HG03558 (cell line): Measurements from ENCODE around the gene LAMA2.

Source experiments
- ATAC-seq: cut with Tn5 transposase; IDR thresholded peaks from one replicate; pipeline ENCODE4 v1.9.1; 2021; ENCODE audit warnings: moderate number of reproducible peaks; ENCODE audit not compliant: unreplicated experiment; ENCODE audit errors: extremely low read depth

Gene LAMA2

DNA sequence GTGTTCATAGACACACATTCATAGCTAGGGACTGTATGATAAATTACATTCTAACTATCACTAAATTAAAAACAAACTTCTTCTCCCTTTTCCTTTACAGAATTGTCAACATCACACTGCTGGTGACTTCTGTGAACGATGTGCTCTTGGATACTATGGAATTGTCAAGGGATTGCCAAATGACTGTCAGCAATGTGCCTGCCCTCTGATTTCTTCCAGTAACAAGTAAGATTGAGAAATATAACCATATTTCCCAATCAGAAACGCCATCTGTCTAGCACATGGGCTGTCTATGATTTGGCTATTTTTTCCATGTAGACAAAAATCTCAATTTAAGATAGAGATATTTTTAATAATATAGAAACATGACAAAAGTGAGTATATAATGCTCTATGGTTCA lies 459.3 kb downstream of the LAMA2 start:
- ATAC-seq, result no peak

DNA sequence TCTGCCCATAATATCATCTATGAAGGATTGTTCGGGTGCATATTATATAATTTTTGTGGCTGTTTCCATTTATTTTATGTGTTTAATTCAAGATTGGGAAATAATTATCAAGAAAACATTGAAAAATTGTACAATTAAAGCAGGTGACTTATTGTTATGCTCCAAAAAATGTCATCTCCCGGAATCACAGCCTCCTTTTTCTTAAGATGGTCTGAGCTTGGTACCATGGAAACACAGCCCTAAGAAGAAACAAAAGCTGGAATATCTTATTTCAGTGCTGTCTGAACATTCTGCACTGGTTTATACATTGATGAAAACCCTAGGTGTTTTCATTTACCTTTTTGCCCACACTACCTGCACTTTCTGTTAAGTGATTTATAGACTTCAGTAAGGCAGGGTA lies 459.9 kb downstream of the LAMA2 start:
- ATAC-seq, result no peak

GRCh38 chr6:129344379-129344778 lies 461.4 kb downstream of the LAMA2 start:
- ATAC-seq, result no peak

DNA sequence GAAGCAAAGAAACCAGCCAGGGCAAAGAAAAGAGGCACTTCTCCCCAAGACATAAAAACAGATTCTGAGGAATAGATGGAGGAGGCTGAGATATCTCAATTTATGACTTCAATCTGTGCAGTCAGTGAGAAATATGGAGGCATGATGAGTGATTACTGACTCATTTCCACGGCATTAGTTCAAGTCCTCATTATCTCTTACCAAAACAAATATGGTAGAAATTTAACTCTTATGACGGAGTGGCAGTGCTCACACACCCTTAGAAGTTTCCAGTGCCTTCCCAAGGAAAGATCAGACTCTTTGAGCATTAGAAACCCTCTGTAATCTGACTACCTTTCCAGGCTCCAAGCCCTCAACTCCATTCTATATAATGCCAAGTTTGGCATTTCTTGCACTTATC lies 463.0 kb downstream of the LAMA2 start:
- no peak for ATAC-seq

DNA sequence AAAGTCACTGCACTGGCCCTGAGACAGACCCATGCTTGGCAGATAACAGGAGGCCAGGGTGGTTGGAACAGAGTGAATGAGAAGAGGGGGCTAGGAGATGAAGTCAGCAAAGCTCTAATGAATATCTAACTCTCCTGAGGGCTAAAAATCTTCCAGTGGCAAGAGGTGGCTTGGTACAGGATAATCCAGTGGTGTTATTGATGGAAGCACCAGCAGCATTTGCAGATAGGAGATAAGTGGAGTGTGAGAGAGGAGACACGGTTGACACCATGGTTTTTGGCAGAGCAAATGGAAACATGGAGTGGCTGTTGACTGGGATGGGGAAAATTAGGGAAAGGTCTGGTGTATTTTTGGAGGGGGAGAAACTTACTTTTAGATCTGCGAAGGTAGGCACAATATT lies 464.0 kb downstream of the LAMA2 start:
- no peak for ATAC-seq

DNA sequence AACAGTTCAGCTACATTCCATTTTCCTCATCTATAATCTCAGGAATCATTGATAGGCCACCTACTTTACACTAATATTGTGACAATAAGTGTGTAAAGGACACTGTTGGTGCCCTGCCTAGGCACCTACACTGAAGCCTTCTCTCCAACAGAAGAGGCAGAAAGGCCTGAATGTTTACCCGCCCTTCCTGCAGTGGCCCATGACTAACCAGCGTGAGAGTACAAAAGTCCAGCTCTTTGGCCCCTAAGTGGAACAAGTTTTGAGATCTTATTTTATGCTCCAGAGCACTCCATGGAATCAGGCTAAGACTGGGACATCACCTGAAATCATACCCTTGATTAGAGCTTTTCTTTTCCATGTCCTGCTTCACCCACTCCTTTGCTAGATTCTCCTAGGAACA lies 467.3 kb downstream of the LAMA2 start:
- no peak for ATAC-seq

GRCh38 chr6:129351807-129352206 lies 468.9 kb downstream of the LAMA2 start:
- ATAC-seq, result no peak

DNA sequence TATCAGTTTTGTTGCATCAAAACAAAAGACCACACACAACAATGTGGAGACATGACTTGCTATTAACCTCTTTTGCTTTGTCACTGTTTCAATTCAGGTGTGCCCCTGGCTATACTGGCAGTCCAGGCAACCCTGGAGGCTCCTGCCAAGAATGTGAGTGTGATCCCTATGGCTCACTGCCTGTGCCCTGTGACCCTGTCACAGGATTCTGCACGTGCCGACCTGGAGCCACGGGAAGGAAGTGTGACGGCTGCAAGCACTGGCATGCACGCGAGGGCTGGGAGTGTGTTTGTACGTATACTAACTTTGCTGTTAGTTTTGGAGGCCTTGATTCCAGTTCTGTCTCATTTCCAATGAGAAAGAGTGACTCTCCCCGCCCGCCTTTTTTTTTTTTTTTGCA lies 470.1 kb downstream of the LAMA2 start:
- no peak for ATAC-seq

DNA sequence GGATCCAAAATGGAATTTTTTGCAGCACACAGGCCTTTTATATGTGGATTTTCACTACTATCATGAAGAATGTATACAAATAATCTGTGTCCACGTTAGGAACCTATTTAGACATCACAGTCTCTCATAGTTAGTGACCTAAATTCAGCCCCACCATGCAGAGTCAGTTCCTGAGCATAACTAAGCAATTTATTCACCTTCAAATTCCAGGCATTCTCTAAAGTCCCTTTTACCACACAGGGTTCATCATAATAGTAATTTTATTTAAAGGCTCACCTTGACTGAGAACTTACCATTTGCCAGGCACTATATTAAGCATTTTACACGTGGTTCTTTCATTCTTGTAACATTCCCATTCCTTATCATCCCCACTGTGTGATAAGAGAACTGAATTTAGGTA lies 473.2 kb downstream of the LAMA2 start:
- no peak for ATAC-seq

DNA sequence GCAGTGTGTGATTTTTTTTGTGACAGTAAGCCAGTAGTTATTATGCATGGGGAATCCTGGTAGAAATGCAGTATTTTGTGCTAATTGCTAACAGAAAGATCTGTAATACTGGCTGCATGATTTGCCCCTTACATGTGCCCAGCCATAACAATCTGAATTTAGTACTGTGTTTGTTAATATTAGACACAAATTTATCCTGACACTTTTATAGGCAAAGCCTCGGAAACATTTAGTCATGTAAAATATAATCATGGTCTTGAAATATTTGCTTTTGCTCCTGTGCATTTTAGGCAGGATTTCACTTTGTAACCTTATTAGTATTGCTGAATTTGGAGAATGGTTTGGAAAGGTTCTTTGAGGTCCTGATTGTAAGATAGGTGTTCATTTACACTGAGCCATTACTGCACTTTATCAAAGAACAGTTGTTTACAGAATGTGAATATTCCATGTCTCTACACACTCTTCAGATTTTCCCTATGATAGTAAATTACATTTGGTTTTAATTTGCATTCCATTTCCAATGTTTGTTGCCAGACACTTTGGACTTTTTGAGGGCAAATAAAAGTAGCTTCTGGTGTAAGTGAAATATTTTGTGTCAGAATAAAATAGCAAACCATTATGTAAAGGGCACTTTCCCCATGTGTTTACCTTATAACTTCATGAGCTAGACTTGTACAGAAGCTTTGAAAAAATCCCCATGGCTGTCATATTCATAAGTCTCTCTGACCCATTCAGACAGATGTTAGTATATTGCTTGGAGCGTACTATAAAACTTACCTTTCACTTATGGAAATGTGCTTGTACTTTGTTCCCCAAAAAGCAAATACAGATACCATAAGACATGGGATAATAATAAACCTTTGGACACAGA lies 477.1 kb downstream of the LAMA2 start:
- ATAC-seq, result no peak

- no peak for ATAC-seq
These were observed 477.7 kb downstream of the LAMA2 start for GRCh38 chr6:129360682-129360955.

DNA sequence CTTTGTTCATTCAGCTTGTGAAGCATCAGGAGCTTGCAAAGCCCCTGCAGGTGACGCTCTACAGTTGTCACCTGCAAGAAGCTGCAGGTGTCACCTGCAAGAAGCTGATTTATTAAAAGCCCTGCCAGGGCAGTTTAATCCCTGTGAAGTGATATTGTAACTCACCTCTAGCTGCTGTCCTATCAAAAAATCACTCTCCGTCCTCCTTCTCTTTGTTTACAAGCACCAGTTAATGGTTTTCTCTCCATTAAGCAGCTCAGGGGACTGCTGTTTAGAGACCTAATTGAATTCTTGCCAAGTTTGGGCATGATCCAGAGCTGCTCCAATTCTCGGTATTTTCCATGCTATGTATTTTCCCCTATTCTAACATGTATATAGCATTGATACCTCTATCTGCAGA lies 481.1 kb downstream of the LAMA2 start:
- no peak for ATAC-seq

GRCh38 chr6:129364767-129365166 lies 481.8 kb downstream of the LAMA2 start:
- no peak for ATAC-seq

DNA sequence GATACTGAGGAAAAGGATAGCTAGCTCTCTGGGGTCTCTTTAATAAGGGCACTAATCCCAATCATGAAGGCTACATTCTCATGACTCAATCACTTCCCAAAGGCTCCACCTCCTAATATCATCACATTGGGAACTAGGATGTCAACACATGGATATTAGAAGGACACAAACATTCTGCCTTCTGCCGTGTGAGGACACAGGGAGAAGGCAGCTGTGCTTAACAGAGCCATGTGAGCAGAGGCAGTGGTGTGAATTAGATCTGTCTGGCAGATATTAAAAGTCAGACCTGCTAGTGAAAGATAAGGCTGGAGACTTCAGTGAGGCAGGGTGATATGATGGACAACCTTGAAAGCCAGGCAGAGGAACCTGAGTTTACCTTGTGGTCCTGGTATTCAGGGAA lies 485.1 kb downstream of the LAMA2 start:
- ATAC-seq, result no peak

GRCh38 chr6:129368970-129369369 lies 486.0 kb downstream of the LAMA2 start:
- no peak for ATAC-seq

DNA sequence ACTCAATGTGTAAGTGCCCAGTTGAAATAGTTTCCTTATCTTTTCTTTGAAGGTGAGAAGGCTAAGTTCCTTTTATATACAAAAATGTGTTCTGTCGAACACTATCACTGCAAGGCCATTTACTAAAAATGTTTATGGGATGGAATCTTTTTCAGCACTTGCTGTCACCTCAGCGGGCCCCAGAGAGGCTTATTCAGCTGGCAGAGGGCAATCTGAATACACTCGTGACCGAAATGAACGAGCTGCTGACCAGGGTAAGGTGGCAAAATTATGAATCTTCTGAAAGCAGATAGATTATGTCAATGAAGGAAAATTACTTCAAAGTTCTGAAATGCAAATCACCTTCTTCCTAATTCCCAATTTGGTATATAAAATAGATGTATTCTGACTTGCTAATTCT lies 486.8 kb downstream of the LAMA2 start:
- ATAC-seq, result no peak

- ATAC-seq, result peak; percentile 48
These were observed 487.5 kb downstream of the LAMA2 start for GRCh38 chr6:129370268-129370916.

- ATAC-seq, result no peak
These were observed 498.9 kb downstream of the LAMA2 start for GRCh38 chr6:129381885-129382284.

GRCh38 chr6:129382916-129383315 lies 500.0 kb downstream of the LAMA2 start:
- ATAC-seq, result no peak

GRCh38 chr6:129385117-129385516 lies 502.2 kb downstream of the LAMA2 start:
- no peak for ATAC-seq

DNA sequence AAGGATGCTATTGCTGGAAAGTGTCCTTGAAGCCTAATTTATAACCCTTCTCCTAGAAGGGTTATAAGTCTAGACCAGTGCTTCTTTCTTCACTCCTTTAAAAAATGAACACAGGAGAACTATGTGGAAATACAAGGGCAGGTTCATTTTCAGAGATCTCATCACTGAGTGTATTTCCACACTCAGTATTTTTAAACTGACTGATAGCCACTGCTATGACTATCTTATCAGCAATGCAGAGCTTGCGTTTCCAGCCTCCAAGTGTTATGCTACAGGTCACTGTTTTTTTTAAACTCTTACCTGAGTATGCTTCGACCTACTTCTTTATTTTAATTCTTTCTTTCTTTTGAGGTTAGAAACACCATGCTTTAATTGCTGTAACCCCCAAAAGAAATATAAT lies 508.0 kb downstream of the LAMA2 start:
- ATAC-seq, result no peak

- ATAC-seq, result peak; percentile 74
These were observed 510.7 kb downstream of the LAMA2 start for GRCh38 chr6:129393654-129394053.
